HG03575 (cell line): ENCODE measurements around the gene MSH6.
"Not testable (repeated sequence)": the region's sequence is repeated elsewhere in the genome, so short reads cannot be mapped to it uniquely, and the experiment has no call there.

Source experiments
- ATAC-seq: cut with Tn5 transposase; IDR thresholded peaks from one replicate; pipeline ENCODE4 v1.9.1; 2021; ENCODE audit not compliant: unreplicated experiment, insufficient number of reproducible peaks, low FRiP score; ENCODE audit errors: extremely low read depth

The MSH6 gene

DNA sequence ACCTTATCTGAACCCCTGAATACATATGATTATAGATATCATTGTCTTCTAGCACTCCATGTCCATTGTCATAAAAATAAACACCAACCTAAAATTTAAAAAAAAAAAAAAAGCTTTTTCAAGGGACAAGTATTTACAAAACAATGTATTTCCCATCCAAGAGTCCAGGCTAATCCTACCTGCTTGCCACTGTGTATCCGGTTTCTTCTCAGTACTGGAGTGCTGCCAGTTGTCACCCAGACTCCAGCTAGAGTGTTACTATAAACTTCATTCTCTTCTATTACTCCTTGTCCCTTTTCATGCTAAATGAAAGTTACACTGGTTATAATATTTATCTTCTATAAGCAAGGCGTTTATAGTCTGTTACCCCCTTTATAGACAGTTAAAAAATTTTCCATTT is 35.8 kb downstream of the MSH6 start:
- ATAC-seq = no peak

- no peak for ATAC-seq
These were observed 36.9 kb downstream of the MSH6 start for GRCh38 chr2:47819834-47820233.

DNA sequence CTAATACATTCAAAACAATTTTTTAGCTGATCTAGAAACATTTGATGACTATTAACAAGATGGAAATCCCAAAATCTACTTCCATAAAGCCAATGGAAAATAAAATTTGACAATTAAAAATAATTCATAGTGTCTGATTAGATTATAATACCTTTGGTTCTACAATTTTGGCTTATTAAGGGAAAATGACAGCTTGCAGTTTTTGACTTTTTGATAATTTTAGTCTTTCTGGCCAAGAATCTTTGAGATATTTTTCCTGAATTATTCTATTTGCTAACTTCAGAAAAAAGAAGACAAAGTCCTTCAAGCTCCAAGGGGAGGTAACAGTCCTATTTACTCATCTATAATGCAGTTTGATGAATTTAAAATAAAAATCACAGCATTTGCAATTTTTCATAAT is 39.6 kb downstream of the MSH6 start:
- ATAC-seq = no peak

GRCh38 chr2:47833516-47833968 is 50.6 kb downstream of the MSH6 start:
- peak; percentile 89 for ATAC-seq

GRCh38 chr2:47838249-47838648 is 55.3 kb downstream of the MSH6 start:
- ATAC-seq = no peak

DNA sequence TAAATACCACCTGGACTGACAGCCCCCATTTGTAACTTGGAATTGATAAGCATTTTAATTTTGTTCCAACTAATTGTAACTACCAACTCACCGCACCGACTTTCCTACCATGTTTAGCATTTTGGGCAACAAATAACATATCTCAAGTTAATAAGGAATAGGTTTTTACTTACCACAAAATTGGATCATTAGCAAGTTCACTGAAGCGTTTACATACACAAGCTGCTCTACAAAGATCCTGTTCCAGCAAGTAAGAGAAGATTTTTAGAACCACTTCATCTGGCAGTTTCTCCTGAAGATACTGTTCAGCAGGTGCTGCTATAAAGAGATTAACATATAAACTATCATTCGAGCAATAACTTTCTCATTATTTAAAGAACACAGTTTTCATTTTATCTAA is 55.7 kb downstream of the MSH6 start:
- ATAC-seq = no peak

DNA sequence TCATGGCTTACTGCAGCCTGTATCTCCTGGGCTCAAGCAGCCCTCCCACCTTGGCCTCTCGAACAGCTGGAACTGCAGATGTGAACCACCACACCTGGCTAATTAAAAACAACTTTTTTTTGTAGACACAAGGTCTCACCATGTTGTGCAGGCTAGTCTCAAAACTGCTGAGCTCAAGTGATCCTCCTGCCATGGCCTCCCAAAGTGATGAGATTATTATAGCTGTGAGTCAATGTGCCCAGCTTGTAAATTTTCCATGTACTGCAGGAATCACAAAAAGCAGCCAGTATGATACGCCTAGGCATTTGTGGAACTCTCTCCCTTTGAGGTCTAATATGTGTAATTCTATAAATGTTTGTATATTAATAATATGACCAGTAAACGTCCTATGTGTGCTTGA is 59.9 kb downstream of the MSH6 start:
- no peak for ATAC-seq

GRCh38 chr2:47843407-47843806 is 60.5 kb downstream of the MSH6 start:
- ATAC-seq = no peak

GRCh38 chr2:47844162-47844561 is 61.2 kb downstream of the MSH6 start:
- ATAC-seq = no peak

- ATAC-seq = no peak
These were observed 66.4 kb downstream of the MSH6 start for GRCh38 chr2:47849368-47849767.

DNA sequence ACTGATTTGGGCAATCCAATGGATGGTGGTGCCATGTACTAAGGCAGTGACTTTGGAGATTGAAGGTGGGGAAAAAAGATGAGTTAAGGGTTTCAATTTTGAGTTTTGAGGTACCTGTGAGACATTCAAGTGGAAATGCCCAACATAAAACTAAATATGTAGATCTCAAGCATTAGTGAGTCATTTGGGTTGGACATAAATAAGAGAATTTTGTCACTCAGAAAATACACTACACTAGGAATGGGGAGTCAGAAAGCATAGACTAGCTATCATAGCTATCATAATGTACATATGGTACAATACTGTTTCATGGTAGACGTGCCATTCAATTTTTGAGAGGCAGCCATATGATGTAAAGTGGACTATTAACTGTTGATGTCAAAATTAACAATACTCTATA is 67.3 kb downstream of the MSH6 start:
- no peak for ATAC-seq

DNA sequence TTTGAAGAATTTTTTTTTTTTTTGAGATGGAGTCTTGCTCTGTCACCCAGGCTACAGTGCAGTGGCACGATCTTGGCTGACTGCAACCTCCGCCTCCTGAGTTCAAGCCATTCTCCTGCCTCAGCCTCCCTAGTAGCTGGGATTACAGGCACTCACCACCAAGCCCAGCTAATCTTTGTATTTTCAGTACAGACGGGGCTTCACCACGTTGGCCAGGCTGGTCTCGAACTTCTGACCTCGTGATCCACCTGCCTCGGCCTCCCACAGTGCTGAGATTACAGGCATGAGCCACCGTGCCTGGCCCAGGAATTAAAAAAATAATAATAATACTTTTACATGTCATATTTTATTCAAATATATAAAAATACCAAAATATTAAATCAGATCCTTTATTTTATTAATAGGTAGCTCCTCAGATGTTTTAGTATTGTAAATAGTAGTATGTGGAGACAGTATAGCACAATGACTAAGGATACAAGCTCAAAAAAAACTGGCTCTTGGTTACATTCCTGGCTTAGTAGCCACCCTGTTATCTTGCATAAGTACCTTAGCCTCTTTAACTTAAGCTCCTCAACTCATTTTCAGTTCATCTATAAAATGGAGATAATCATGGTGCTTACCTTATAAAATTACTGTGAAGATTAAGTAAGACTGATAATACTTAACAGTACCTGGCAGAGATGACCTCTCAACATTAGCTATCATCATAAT is 70.3 kb downstream of the MSH6 start:
- not testable (repeated sequence) for ATAC-seq
